Upper lobe of left lung (tissue), 4 donors: ENCODE measurements around the gene TERB1.

Experiments used
- CTCF ChIP-seq, 6 experiments: fragments of 450-650 bp in 4 of 6; fragments of 200-600 bp in 2 of 6; sonication (generic) in 2 of 6; IDR thresholded peaks; one replicate each; pipeline ENCODE4 v1.5.1; 2016 to 2019; ENCODE audit warnings: antibody characterized with exemption in 6 of 6
- EP300 ChIP-seq, 4 donors: sonication (generic); formaldehyde crosslinking; IDR thresholded peaks; one replicate each; pipeline ENCODE4 v1.5.1; 2017; ENCODE audit warnings: antibody characterized with exemption in 4 of 4, control low read depth in 2 of 4
- POLR2A ChIP-seq, 4 donors: fragments of 450-650 bp; IDR thresholded peaks; one replicate each; pipeline ENCODE4 v1.5.1; 2016 to 2017; ENCODE audit warnings: antibody characterized with exemption in 4 of 4, mild to moderate bottlenecking in 2 of 4
- POLR2AphosphoS5 ChIP-seq, 2 donors: sonication (generic); formaldehyde crosslinking; IDR thresholded peaks; one replicate each; pipeline ENCODE4 v1.5.1; 2017; ENCODE audit warnings: antibody characterized with exemption in 2 of 2

GRCh38 chr16:66752379-66752778, 49.0 kb downstream of the TERB1 start:
- TF ChIP-seq POLR2A (IDR thresholded peaks at IDR 0.05) (no peak), CTCF (IDR thresholded peaks at IDR 0.05) (no peak), EP300 (IDR thresholded peaks at IDR 0.05) (no peak), POLR2AphosphoS5 (IDR thresholded peaks at IDR 0.05) (no peak)
